H9 (cell line): ENCODE measurements around the gene TREML1. TPM values are rescaled to one million over a fixed set of nuclear protein-coding genes. Genes with fewer than 3 reads are reported as not detected.
"Not testable (repeated sequence)": the region's sequence is repeated elsewhere in the genome, so short reads cannot be mapped to it uniquely, and the experiment has no call there.

Source experiments
- DNase-seq: peaks from one replicate; pipeline ENCODE4 v3.0.0-alpha.2; 2017
- H2AFZ ChIP-seq: one replicate; pipeline ENCODE4 v1.6.1; 2013; ENCODE audit warnings: mild to moderate bottlenecking, low read length, control low read depth, moderate library complexity
- H2AK5ac ChIP-seq: 2 replicates; pipeline ENCODE4 v1.6.1; 2013; ENCODE audit warnings: low read length, control low read depth, mixed read lengths; ENCODE audit not compliant: insufficient read length
- H2BK120ac ChIP-seq: one replicate; pipeline ENCODE4 v1.6.1; 2013; ENCODE audit warnings: low read depth, mild to moderate bottlenecking, low read length, control low read depth, inconsistent platforms; ENCODE audit not compliant: poor library complexity, severe bottlenecking
- H2BK12ac ChIP-seq: 2 replicates; pipeline ENCODE4 v1.6.1; 2013; ENCODE audit warnings: low read length, control low read depth, mixed read lengths, low read depth; ENCODE audit not compliant: insufficient read length
- H2BK15ac ChIP-seq: 2 replicates; pipeline ENCODE4 v1.6.1; 2013; ENCODE audit warnings: low read depth, low read length, control low read depth
- H2BK20ac ChIP-seq: one replicate; pipeline ENCODE4 v1.6.1; 2013; ENCODE audit warnings: low read depth, mild to moderate bottlenecking, low read length, control low read depth, inconsistent platforms; ENCODE audit not compliant: poor library complexity, severe bottlenecking
- H2BK5ac ChIP-seq: 2 replicates; pipeline ENCODE4 v1.6.1; 2013; ENCODE audit warnings: low read length, control low read depth, mixed read lengths; ENCODE audit not compliant: insufficient read length
- H3K14ac ChIP-seq: 2 replicates; pipeline ENCODE4 v1.6.1; 2013; ENCODE audit warnings: low read length, control low read depth; ENCODE audit not compliant: insufficient read depth
- H3K18ac ChIP-seq: 2 replicates; pipeline ENCODE4 v1.6.1; 2013; ENCODE audit warnings: low read depth, mild to moderate bottlenecking, mixed read lengths, low read length, control low read depth; ENCODE audit not compliant: insufficient read length
- H3K23ac ChIP-seq: 2 replicates; pipeline ENCODE4 v1.6.1; 2013; ENCODE audit warnings: low read length, control low read depth, mixed read lengths, low read depth; ENCODE audit not compliant: insufficient read length
- H3K23me2 ChIP-seq: 2 replicates; pipeline ENCODE4 v1.6.1; 2013; ENCODE audit warnings: low read depth, mild to moderate bottlenecking, mixed read lengths, low read length, control low read depth; ENCODE audit not compliant: insufficient read length, poor library complexity, severe bottlenecking
- H3K27ac ChIP-seq: 2 replicates; pipeline ENCODE4 v1.5.1; 2013; ENCODE audit warnings: low read length, control low read depth, mixed read lengths, low read depth; ENCODE audit not compliant: insufficient read length
- H3K27me3 ChIP-seq: 2 replicates; pipeline ENCODE4 v1.6.1; 2013; ENCODE audit warnings: low read length, control low read depth, inconsistent platforms; ENCODE audit not compliant: insufficient read depth
- H3K4ac ChIP-seq: 2 replicates; pipeline ENCODE4 v1.6.1; 2013; ENCODE audit warnings: low read depth, mild to moderate bottlenecking, control low read depth, inconsistent platforms, low read length, moderate library complexity
- H3K4me1 ChIP-seq: 2 replicates; pipeline ENCODE4 v1.6.1; 2013; ENCODE audit warnings: low read length, control low read depth, inconsistent platforms; ENCODE audit not compliant: insufficient read depth
- H3K4me2 ChIP-seq: 2 replicates; pipeline ENCODE4 v1.6.1; 2013; ENCODE audit warnings: low read length, control low read depth, mixed read lengths; ENCODE audit not compliant: insufficient read length, insufficient read depth
- H3K56ac ChIP-seq: 2 replicates; pipeline ENCODE4 v1.6.1; 2013; ENCODE audit warnings: low read depth, mild to moderate bottlenecking, mixed read lengths, low read length, control low read depth; ENCODE audit not compliant: insufficient read length
- H3K79me1 ChIP-seq: 2 replicates; pipeline ENCODE4 v1.6.1; 2013; ENCODE audit warnings: low read depth, mild to moderate bottlenecking, moderate library complexity, low read length, control low read depth, inconsistent platforms; ENCODE audit not compliant: insufficient read depth, poor library complexity, severe bottlenecking
- H3K79me2 ChIP-seq: 2 replicates; pipeline ENCODE4 v1.6.1; 2013; ENCODE audit warnings: low read length, control low read depth, inconsistent platforms; ENCODE audit not compliant: insufficient read depth
- H3K9ac ChIP-seq: 2 replicates; pipeline ENCODE4 v1.6.1; 2013; ENCODE audit warnings: low read length, control low read depth, mixed read lengths; ENCODE audit not compliant: insufficient read length; ENCODE audit errors: extremely low read depth
- H3K9me3 ChIP-seq: one replicate; pipeline ENCODE4 v1.6.1; 2013; ENCODE audit warnings: low read depth, low read length, inconsistent platforms; ENCODE audit not compliant: control insufficient read depth
- H3T11ph ChIP-seq: one replicate; pipeline ENCODE4 v1.6.1; 2013; ENCODE audit warnings: mild to moderate bottlenecking, low read length, control low read depth, inconsistent platforms
- H4K20me1 ChIP-seq: one replicate; pipeline ENCODE4 v1.6.1; 2013; ENCODE audit not compliant: control insufficient read depth, insufficient read length, insufficient read depth
- H4K5ac ChIP-seq: 2 replicates; pipeline ENCODE4 v1.6.1; 2013; ENCODE audit warnings: low read depth, mild to moderate bottlenecking, mixed read lengths, low read length, control low read depth; ENCODE audit not compliant: insufficient read length
- H4K8ac ChIP-seq: replicated peaks from 2 replicates; pipeline ENCODE4 v1.6.1; 2013; ENCODE audit warnings: low read length, control low read depth, mixed read lengths, low read depth; ENCODE audit not compliant: insufficient read length
- H4K91ac ChIP-seq: 2 replicates; pipeline ENCODE4 v1.6.1; 2013; ENCODE audit warnings: low read depth, mild to moderate bottlenecking, moderate library complexity, mixed read lengths, low read length, control low read depth; ENCODE audit not compliant: insufficient read length
- H3K27ac Mint-ChIP-seq, 3 experiments: 2 replicates in 2 of 3; 3 replicates in 1 of 3; pipeline ENCODE4 v1.8.0; 2020 to 2021; ENCODE audit warnings: mixed read lengths in 3 of 3, mild to moderate bottlenecking in 1 of 3, moderate library complexity in 1 of 3
- H3K27me3 Mint-ChIP-seq: 2 replicates; pipeline ENCODE4 v1.8.0; 2021; ENCODE audit warnings: low read depth, mild to moderate bottlenecking, moderate library complexity, mixed read lengths
- H3K36me3 Mint-ChIP-seq, 3 experiments: 2 replicates in 2 of 3; 3 replicates in 1 of 3; pipeline ENCODE4 v1.8.0; 2020 to 2021; ENCODE audit warnings: low read depth in 3 of 3, mixed read lengths in 3 of 3; ENCODE audit not compliant: insufficient read depth in 1 of 3
- H3K4me1 Mint-ChIP-seq, 2 experiments: 2 replicates each; pipeline ENCODE4 v1.8.0; 2020; ENCODE audit warnings: mixed read lengths in 2 of 2
- H3K4me3 Mint-ChIP-seq, 2 experiments: 2 replicates in 1 of 2; 3 replicates in 1 of 2; pipeline ENCODE4 v1.8.0; 2020 to 2021; ENCODE audit warnings: mild to moderate bottlenecking in 2 of 2, mixed read lengths in 2 of 2, moderate library complexity in 1 of 2
- H3K9me3 Mint-ChIP-seq, 2 experiments: 2 replicates in 1 of 2; 3 replicates in 1 of 2; pipeline ENCODE4 v1.8.0; 2020; ENCODE audit warnings: mild to moderate bottlenecking in 2 of 2, mixed read lengths in 2 of 2, moderate library complexity in 1 of 2
- WGBS: extraction: QIAGEN DNeasy Blood & Tissue Kit; methylation state at CpG from one replicate; pipeline ENCODE4 v1.1.7; 2013; ENCODE audit warnings: missing lambda C conversion rate, low lambda C conversion rate, mixed read lengths; ENCODE audit not compliant: insufficient read length; ENCODE audit errors: extremely low coverage; 5-methylcytosine and 5-hydroxymethylcytosine counted together
- total RNA-seq: library from RNA; stranded (reverse); gene quantifications from 2 replicates; pipeline ENCODE4 v1.2.1, GENCODE V29; 2021
- TF ChIP-seq, protein P1 (sequence below): fragments of 200-600 bp; sonication (generic); conservative IDR thresholded peaks from 3 replicates; pipeline ENCODE4 v1.8.0; 2021; ENCODE audit warnings: antibody characterized with exemption, mild to moderate bottlenecking

Gene TREML1
- total RNA-seq, 1 experiment from 2014 or later = not detected

DNA sequence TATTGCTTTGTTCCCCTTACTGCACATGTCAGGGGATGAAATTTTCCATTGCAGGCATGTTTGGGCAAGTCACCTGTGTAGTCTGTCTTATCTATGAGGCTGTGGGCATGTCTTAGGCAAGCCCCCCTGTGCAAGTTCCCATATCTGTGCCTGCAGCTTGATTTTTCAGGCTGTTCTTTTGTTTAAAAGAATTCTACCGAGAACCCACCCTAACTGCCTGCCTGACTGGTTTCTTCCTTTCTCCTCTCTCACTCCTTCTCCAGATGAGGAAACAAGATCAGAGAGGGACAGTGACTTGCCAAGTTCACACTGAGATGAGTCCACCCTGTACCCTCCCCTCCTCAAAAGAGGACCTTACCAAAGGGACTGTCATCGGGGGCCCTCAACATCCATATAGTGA lies 35.8 kb upstream of the TREML1 start:
- WGBS = no CpG with 5 or more reads among the region's 2 CpGs
- Histone ChIP-seq H3K4ac (no peak overlapping the region), H2AK5ac (no peak overlapping the region), H3K79me1 (no peaks in the 10 kb centered on the region), H2BK15ac (no peak overlapping the region), H3K27me3 (no peaks in the 10 kb centered on the region), H3K9ac (no peak overlapping the region), H3K4me1 (no peaks in the 10 kb centered on the region), H4K5ac (no peak overlapping the region), H3K23ac (no peak overlapping the region), H2BK5ac (no peak overlapping the region), H2BK20ac (no peak overlapping the region), H3K18ac (no peak overlapping the region), H4K91ac (no peak overlapping the region), H3K79me2 (no peaks in the 10 kb centered on the region), H3K23me2 (no peaks in the 10 kb centered on the region), H4K8ac (no peak overlapping the region), H2BK12ac (no peak overlapping the region), H3K27ac (no peak overlapping the region), H4K20me1 (no peaks in the 10 kb centered on the region), H2BK120ac (no peak overlapping the region), H3K14ac (no peak overlapping the region), H2AFZ (no peak overlapping the region), H3K56ac (no peak overlapping the region), H3T11ph (no peak overlapping the region), H3K9me3 (peaks cover 10% of the 10 kb centered on the region), H3K4me2 (no peak overlapping the region)
- peaks cover 6 to 15% (median 11%) of the 10 kb centered on the region in 3 experiments for H3K36me3 Mint-ChIP-seq
- no peak overlapping the region; a peak in 1 of 5 replicates for H3K4me3 Mint-ChIP-seq
- no peak for DNase-seq
- peaks cover 14 to 15% of the 10 kb centered on the region in 2 experiments for H3K9me3 Mint-ChIP-seq
- peaks cover 11% of the 10 kb centered on the region for H3K27me3 Mint-ChIP-seq
- TF ChIP-seq, protein P1, sequence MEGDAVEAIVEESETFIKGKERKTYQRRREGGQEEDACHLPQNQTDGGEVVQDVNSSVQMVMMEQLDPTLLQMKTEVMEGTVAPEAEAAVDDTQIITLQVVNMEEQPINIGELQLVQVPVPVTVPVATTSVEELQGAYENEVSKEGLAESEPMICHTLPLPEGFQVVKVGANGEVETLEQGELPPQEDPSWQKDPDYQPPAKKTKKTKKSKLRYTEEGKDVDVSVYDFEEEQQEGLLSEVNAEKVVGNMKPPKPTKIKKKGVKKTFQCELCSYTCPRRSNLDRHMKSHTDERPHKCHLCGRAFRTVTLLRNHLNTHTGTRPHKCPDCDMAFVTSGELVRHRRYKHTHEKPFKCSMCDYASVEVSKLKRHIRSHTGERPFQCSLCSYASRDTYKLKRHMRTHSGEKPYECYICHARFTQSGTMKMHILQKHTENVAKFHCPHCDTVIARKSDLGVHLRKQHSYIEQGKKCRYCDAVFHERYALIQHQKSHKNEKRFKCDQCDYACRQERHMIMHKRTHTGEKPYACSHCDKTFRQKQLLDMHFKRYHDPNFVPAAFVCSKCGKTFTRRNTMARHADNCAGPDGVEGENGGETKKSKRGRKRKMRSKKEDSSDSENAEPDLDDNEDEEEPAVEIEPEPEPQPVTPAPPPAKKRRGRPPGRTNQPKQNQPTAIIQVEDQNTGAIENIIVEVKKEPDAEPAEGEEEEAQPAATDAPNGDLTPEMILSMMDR = no peak
- no peak overlapping the region for H3K27ac Mint-ChIP-seq
- no peaks in the 10 kb centered on the region for H3K4me1 Mint-ChIP-seq

DNA sequence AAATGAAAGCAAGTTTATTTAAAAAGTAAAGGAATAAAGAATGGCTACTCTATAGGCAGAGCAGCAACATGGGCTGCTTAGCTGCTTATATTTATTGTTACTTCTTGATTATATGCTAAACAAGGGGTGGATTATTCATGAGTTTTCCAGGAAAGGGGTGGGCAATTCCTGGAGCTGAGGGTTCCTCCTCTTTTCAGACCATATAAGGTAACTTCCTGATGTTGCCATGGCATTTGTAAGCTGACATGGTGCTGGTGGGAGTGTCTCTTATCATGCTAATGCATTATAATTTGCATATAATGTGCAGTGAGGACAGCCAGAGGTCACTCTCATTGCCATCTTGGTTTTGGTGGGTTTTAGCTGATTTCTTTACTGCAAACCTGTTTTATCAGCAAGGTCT lies 34.9 kb upstream of the TREML1 start:
- H2AFZ ChIP-seq, H2BK15ac ChIP-seq, H3K27me3 ChIP-seq, H3K4ac ChIP-seq, H2BK5ac ChIP-seq, H3K4me1 ChIP-seq, H3K14ac ChIP-seq, H3K79me1 ChIP-seq, H3T11ph ChIP-seq, H2BK12ac ChIP-seq, H3K79me2 ChIP-seq, H3K23me2 ChIP-seq, H3K56ac ChIP-seq, H3K27me3 Mint-ChIP-seq, H3K9ac ChIP-seq, H3K4me2 ChIP-seq, H2BK20ac ChIP-seq, H2BK120ac ChIP-seq, H2AK5ac ChIP-seq, H4K20me1 ChIP-seq, H3K4me3 Mint-ChIP-seq, H4K5ac ChIP-seq, H3K18ac ChIP-seq, H3K27ac Mint-ChIP-seq, DNase-seq, H3K4me1 Mint-ChIP-seq, H3K23ac ChIP-seq, H4K91ac ChIP-seq, H4K8ac ChIP-seq, H3K27ac ChIP-seq: not testable (repeated sequence)
- peaks cover 14 to 15% of the 10 kb centered on the region in 2 experiments for H3K9me3 Mint-ChIP-seq
- peaks cover 6 to 15% (median 11%) of the 10 kb centered on the region in 3 experiments for H3K36me3 Mint-ChIP-seq
- peaks cover 10% of the 10 kb centered on the region for H3K9me3 ChIP-seq
